Effector CD4-positive, alpha-beta T cell (primary cell): Measurements from ENCODE around the gene SALL1. TPM values are rescaled to one million over a fixed set of nuclear protein-coding genes. Genes with fewer than 3 reads are reported as not detected.

Experiments used
- DNase-seq: peaks from one replicate; pipeline ENCODE4 v3.0.0-alpha.2; 2020
- total RNA-seq: gene quantifications from one replicate; lab custom pipeline; 2026; lab: John Stamatoyannopoulos, UW

Gene SALL1
- not detected for total RNA-seq

GRCh38 chr16:51150888-51151320 lies at the start of gene SALL1:
Gene SALL1 (minus strand): TSS chr16:51151270. CDS start chr16:51151241, 29 bp downstream.
- DNase-seq = no peak

GRCh38 chr16:51200793-51201192 lies 49.7 kb upstream of the SALL1 start:
- DNase-seq = no peak

GRCh38 chr16:51197953-51198748 lies 47.1 kb upstream of the SALL1 start:
- no peak for DNase-seq

- DNase-seq = no peak
Measured at GRCh38 chr16:51193879-51194278, 42.8 kb upstream of the SALL1 start.

- no peak for DNase-seq
Measured at GRCh38 chr16:51184702-51185433, 33.8 kb upstream of the SALL1 start.

- DNase-seq = no peak
Measured at GRCh38 chr16:51181503-51181811, 30.4 kb upstream of the SALL1 start.

GRCh38 chr16:51180719-51181502 lies 29.8 kb upstream of the SALL1 start:
- no peak for DNase-seq

- no peak for DNase-seq
Measured at GRCh38 chr16:51175081-51175480, 24.0 kb upstream of the SALL1 start.

GRCh38 chr16:51172368-51172767 lies 21.3 kb upstream of the SALL1 start:
- DNase-seq = no peak

GRCh38 chr16:51168755-51169154 lies 17.7 kb upstream of the SALL1 start:
- DNase-seq = no peak

- DNase-seq = no peak
Measured at GRCh38 chr16:51167170-51167895, 16.3 kb upstream of the SALL1 start.

- no peak for DNase-seq
Measured at GRCh38 chr16:51166541-51166940, 15.5 kb upstream of the SALL1 start.

- DNase-seq = no peak
Measured at GRCh38 chr16:51166091-51166490, 15.0 kb upstream of the SALL1 start.

GRCh38 chr16:51165043-51165442 lies 14.0 kb upstream of the SALL1 start:
- no peak for DNase-seq

GRCh38 chr16:51164574-51164973 lies 13.5 kb upstream of the SALL1 start:
- DNase-seq = no peak

GRCh38 chr16:51163894-51164566 lies 13.0 kb upstream of the SALL1 start:
- no peak for DNase-seq

- no peak for DNase-seq
Measured at GRCh38 chr16:51163366-51163765, 12.3 kb upstream of the SALL1 start.

GRCh38 chr16:51161440-51162195 lies 10.5 kb upstream of the SALL1 start:
- DNase-seq = no peak

GRCh38 chr16:51159865-51160264 lies 8.8 kb upstream of the SALL1 start:
- DNase-seq = no peak

GRCh38 chr16:51159296-51159695 lies 8.2 kb upstream of the SALL1 start:
- no peak for DNase-seq

- no peak for DNase-seq
Measured at GRCh38 chr16:51157698-51158097, 6.6 kb upstream of the SALL1 start.
